Heart right ventricle (tissue), 16 donors: ENCODE measurements around the gene ALS2. TPM values are rescaled to one million over a fixed set of nuclear protein-coding genes. Genes with fewer than 3 reads are reported as not detected.
A peak's percentile ranks its signal among the peaks of the same experiment; 100 is the strongest.

Experiments
- ATAC-seq, 8 donors: fragments of 200-7000 bp; cut with Tn5 transposase; one replicate each; pipeline ENCODE4 v1.9.1; 2020; ENCODE audit warnings: mild to moderate bottlenecking in 8 of 8, moderate library complexity in 8 of 8, moderate number of reproducible peaks in 1 of 8
- DNase-seq, 2 donors: peaks; one replicate each; pipeline ENCODE4 v3.0.0-alpha.2; 2020
- H3K27ac ChIP-seq, 10 donors: fragments of 200-600 bp; sonication (generic) in 2 of 10; one replicate each; pipeline versions ENCODE4 v1.5.0 to v1.8.0; 2020 to 2022; ENCODE audit warnings: mild to moderate bottlenecking in 3 of 10
- H3K27me3 ChIP-seq, 7 donors: fragments of 200-600 bp; one replicate each; pipeline ENCODE4 v1.8.0; 2021 to 2022; ENCODE audit warnings: mild to moderate bottlenecking in 2 of 7
- H3K36me3 ChIP-seq, 9 donors: fragments of 200-600 bp; sonication (generic) in 1 of 9; one replicate each; pipeline versions ENCODE4 v1.5.0 to v1.8.0; 2020 to 2022; ENCODE audit warnings: mild to moderate bottlenecking in 2 of 9
- H3K4me1 ChIP-seq, 9 donors: fragments of 200-600 bp; sonication (generic) in 1 of 9; one replicate each; pipeline versions ENCODE4 v1.5.0 to v1.8.0; 2020 to 2022; ENCODE audit warnings: mild to moderate bottlenecking in 4 of 9
- H3K4me3 ChIP-seq, 10 donors: fragments of 200-600 bp; sonication (generic) in 2 of 10; one replicate each; pipeline versions ENCODE4 v1.5.0 to v1.8.0; 2020 to 2022; ENCODE audit warnings: mild to moderate bottlenecking in 7 of 10, moderate library complexity in 2 of 10
- H3K9me3 ChIP-seq, 11 donors: fragments of 200-600 bp in 10 of 11; sonication (generic) in 2 of 11; one replicate each; pipeline versions ENCODE4 v1.5.0 to v1.8.0; 2013 to 2022; ENCODE audit warnings: mild to moderate bottlenecking in 2 of 11, control low read depth in 1 of 11, moderate library complexity in 1 of 11
- WGBS, 2 donors: extraction: QIAGEN DNeasy Blood & Tissue Kit; methylation state at CpG; one replicate each; pipeline ENCODE4 v1.1.7; 2013; ENCODE audit warnings: inconsistent platforms in 1 of 2; 5-methylcytosine and 5-hydroxymethylcytosine counted together
- intact Hi-C, 10 donors: fragments of 100-400 bp; cut with DNase I; formaldehyde crosslinking; loops; one replicate each; pipeline versions ENCODE4 v1.11.1 to v1.14.2; 2022
- polyA plus RNA-seq, 2 donors: library from polyadenylated mRNA; stranded (reverse); fragments of 200-250 nt; gene quantifications; one replicate each; pipeline ENCODE4 v1.2.3, GENCODE V29; 2013
- total RNA-seq, 10 donors: library from RNA; stranded (reverse); fragmentation: NEBNext Ultra II Directional in 3 of 10; extraction: Animal tissue kit (Norgen Biotek cat#: 25700) in 3 of 10; gene quantifications; one replicate each; pipeline versions ENCODE4 v1.2.1 to v1.2.4, GENCODE V29; 2021 to 2023
- TF ChIP-seq, protein P1 (sequence below), 9 donors: fragments of 200-600 bp; sonication (generic) in 2 of 9; IDR thresholded peaks; one replicate each; pipeline versions ENCODE4 v1.5.0 to v1.8.0; 2021 to 2022; ENCODE audit warnings: antibody characterized with exemption in 9 of 9, mild to moderate bottlenecking in 5 of 9, moderate library complexity in 1 of 9
- donor health status: Arrhythmogenic right ventricular cardiomyopathy.
- donor health status: ischemic (EF 13 %, LVEDD 7.1; RV severe dilation, severe dysfunction).
- donor health status: healthy with polysubstance abuse.
- donor health status: DM: no; HTN: yes; CAD: no.
- donor health status: DM: no; HTN: no; CAD: no.
- donor health status: ischemic (EF 25% LVEDD 6.9; RV normal size, moderate dysfunction).
- donor health status: ischemic (EF 25% LVEDD 5.7; RV mildly dilated, moderate dysfunction).
- donor health status: healthy.
- donor health status: DM: yes; HTN: yes; CAD: no.
- donor health status: Ischemic cardiomyopathy.
- donor health status: ischemic (EF 35%, LVEDD 5.7; RV mildly dilated, moderate dysfunction).
- donor health status: nonischemic (EF 11% LVEDD 7.7; RV severe dilation, severe dysfunction).
- donor health status: DM: yes; HTN: yes; CAD: no.
- donor health status: PGD.
- donor health status: ischemic (EF 29% LVEDD 5.4; RV normal size, mild dysfunction).
- donor health status: nonischemic (EF 23%, LVEDD 6.1; RV moderate dilation, normal function).

ALS2 gene
- total and polyA plus RNA-seq, 12 donors, result 7.8 to 49.3 (median 34.5) TPM

DNA sequence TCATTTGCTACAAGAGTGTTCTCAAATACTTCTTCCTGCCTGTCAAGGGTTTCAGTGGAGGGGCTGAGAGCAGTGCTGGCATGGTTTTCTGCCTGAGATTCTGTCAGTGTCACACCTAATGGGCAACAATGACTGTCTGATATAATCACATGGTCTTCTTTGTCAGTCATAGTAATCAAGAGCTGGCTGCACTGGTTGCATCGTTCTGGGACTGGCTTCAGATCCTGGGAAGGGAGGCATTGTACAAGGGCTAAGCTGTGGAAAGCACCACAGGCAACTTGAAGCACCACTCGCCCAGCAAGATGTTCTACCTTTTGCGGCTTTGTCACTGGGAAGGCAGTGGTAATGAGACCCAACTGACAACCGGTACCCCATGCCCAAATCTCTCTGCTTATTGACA is 19.6 kb downstream of the ALS2 start:
- Histone ChIP-seq H3K27ac (peak overlapping the region in 1 of 10 donors; percentile 24), H3K36me3 (peaks cover 0 to 99% (median 30%) of the 10 kb centered on the region in 9 donors), H3K4me3 (no peak overlapping the region), H3K9me3 (no peaks in the 10 kb centered on the region), H3K4me1 (peaks cover 0 to 9% (median 0%) of the 10 kb centered on the region in 9 donors), H3K27me3 (no peaks in the 10 kb centered on the region)
- TF ChIP-seq, protein P1, sequence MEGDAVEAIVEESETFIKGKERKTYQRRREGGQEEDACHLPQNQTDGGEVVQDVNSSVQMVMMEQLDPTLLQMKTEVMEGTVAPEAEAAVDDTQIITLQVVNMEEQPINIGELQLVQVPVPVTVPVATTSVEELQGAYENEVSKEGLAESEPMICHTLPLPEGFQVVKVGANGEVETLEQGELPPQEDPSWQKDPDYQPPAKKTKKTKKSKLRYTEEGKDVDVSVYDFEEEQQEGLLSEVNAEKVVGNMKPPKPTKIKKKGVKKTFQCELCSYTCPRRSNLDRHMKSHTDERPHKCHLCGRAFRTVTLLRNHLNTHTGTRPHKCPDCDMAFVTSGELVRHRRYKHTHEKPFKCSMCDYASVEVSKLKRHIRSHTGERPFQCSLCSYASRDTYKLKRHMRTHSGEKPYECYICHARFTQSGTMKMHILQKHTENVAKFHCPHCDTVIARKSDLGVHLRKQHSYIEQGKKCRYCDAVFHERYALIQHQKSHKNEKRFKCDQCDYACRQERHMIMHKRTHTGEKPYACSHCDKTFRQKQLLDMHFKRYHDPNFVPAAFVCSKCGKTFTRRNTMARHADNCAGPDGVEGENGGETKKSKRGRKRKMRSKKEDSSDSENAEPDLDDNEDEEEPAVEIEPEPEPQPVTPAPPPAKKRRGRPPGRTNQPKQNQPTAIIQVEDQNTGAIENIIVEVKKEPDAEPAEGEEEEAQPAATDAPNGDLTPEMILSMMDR (IDR thresholded peaks at IDR 0.05), result no peak
- peak in 2 of 8 donors; percentile 23 to 43 for ATAC-seq
- 75 to 87% methylated on average over 4 of the region's 4 CpGs for WGBS, 2 donors
- no peak for DNase-seq
- intact Hi-C loops, result no loop called here

DNA sequence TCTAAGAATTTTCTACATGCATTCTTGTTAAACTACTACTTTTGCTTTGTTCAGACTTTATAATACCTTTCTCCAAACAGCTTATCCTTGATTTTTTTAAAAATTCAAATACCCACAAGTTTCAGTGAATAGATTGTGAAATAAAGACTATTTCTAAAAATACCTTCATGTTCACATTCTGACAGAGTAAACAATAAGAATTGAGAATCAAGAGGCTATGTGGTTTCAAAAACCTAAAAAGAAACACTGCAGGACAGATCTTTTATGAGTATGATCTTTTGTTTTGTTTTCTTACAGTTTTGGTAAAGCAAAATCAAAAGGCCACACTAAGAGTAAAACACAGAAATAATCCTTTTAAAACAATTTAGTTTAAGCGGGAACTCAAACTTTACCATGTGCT is 21.2 kb downstream of the ALS2 start:
- ATAC-seq, result no peak
- no peak for DNase-seq
- WGBS, 2 donors, result 97 to 98% methylated on average over 1 of the region's 1 CpG
- Histone ChIP-seq H3K4me1 (peaks cover 0 to 3% (median 0%) of the 10 kb centered on the region in 9 donors), H3K27me3 (no peaks in the 10 kb centered on the region), H3K9me3 (no peaks in the 10 kb centered on the region), H3K4me3 (no peak overlapping the region), H3K36me3 (peaks cover 0 to 99% (median 30%) of the 10 kb centered on the region in 9 donors), H3K27ac (no peak overlapping the region)
- intact Hi-C loops, result no loop called here
- TF ChIP-seq, protein P1 (IDR thresholded peaks at IDR 0.05), result no peak

DNA sequence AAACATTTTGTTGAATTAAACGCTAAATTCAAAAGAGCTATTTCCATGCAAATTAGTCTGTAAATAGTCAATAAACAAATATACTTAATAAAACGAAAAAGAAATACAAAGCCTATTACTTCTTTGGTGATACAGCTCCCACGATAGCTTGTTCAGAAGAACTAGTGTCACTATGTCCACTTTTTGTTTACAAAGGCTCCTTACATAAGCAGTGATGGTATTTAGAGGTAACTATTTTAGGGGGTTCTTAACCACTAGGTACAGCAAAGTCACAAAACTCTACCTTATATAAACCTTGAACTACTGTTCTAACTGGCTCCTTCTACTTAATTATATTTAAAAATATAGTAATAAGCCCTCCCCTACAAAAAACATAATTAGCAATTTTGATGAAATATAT is 21.9 kb downstream of the ALS2 start:
- no peak overlapping the region for H3K27ac ChIP-seq
- no peaks in the 10 kb centered on the region for H3K27me3 ChIP-seq
- H3K9me3 ChIP-seq, result no peaks in the 10 kb centered on the region
- no peak overlapping the region for H3K4me3 ChIP-seq
- WGBS, 2 donors, result 89 to 93% methylated on average over 3 of the region's 3 CpGs
- TF ChIP-seq, protein P1 (IDR thresholded peaks at IDR 0.05), result no peak
- peaks cover 0 to 100% (median 30%) of the 10 kb centered on the region in 9 donors for H3K36me3 ChIP-seq
- ATAC-seq (no peak), DNase-seq (no peak)
- intact Hi-C loops, result no loop called here
- peaks cover 0 to 3% (median 0%) of the 10 kb centered on the region in 9 donors for H3K4me1 ChIP-seq

DNA sequence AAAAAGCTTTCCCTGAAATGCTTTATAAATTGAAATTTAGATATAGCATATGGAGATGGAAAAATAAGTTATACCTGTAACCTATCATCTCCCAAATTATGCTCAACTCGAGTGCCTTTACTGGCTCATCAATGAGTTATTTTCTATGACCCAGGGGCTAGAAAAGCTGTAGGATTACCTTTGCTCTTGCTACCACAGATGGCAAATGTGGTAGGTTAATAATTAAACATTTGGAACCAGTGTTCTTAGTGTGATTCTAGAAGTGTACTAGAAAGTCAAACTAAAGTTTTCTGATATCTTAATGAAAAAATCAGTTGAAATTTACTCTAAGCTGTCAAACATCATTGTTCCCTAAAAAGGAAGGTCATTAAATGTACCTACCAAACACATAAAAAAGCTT is 22.5 kb downstream of the ALS2 start:
- ATAC-seq, result no peak
- WGBS, 2 donors, result 2 to 40% methylated on average over 1 of the region's 1 CpG
- intact Hi-C loops, result no loop called here
- Histone ChIP-seq H3K4me3 (no peak overlapping the region), H3K27ac (no peak overlapping the region), H3K4me1 (peaks cover 0 to 3% (median 0%) of the 10 kb centered on the region in 9 donors), H3K36me3 (peaks cover 0 to 100% (median 30%) of the 10 kb centered on the region in 9 donors), H3K27me3 (no peaks in the 10 kb centered on the region), H3K9me3 (no peaks in the 10 kb centered on the region)
- TF ChIP-seq, protein P1 (IDR thresholded peaks at IDR 0.05), result no peak
- no peak for DNase-seq
